Endothelial cell of umbilical vein (primary cell): Measurements from ENCODE around the gene NOD2. TPM values are rescaled to one million over a fixed set of nuclear protein-coding genes. Genes with fewer than 3 reads are reported as not detected.

Experiments
- BruUV-seq: library from RNA; stranded (reverse); fragments of 400-500 nt; replicated peaks from 2 replicates; lab custom pipeline; 2021; lab: Mats Ljungman, UMichigan
- CTCF ChIA-PET: fragments of 300-600, 350-600 bp; sonication (Branson Sonifier 250); formaldehyde crosslinking; loops from one replicate; lab custom pipeline; 2021; ENCODE audit warnings: antibody characterized with exemption, inconsistent platforms; lab: Charles Lee
- POLR2A ChIA-PET: fragments of 300-600, 350-600 bp; sonication (Branson Sonifier 250); formaldehyde crosslinking; loops from one replicate; lab custom pipeline; 2021; ENCODE audit warnings: antibody characterized with exemption, inconsistent platforms; lab: Charles Lee
- DNase-seq: peaks from one replicate; pipeline ENCODE4 v3.0.0-alpha.2; 2011; ENCODE audit warnings: low read depth, low spot score
- FAIRE-seq: peaks from 2 replicates; lab custom pipeline; 2011; peaks lifted over from hg19 to GRCh38; lab: Jason Lieb, UNC
- H2AFZ ChIP-seq: 2 replicates; pipeline ENCODE4 v1.6.0; 2012; ENCODE audit warnings: low read depth, low read length, control low read depth, inconsistent platforms
- H3K27ac ChIP-seq: 2 replicates; pipeline ENCODE4 v1.5.1; 2011; ENCODE audit warnings: low read depth, mild to moderate bottlenecking, control low read depth, low read length, moderate library complexity; ENCODE audit not compliant: insufficient read depth
- H3K27me3 ChIP-seq, 2 experiments: 2 replicates each; pipeline versions ENCODE4 v1.6.0 to v1.6.1; 2011; ENCODE audit warnings: low read length in 2 of 2, mixed read lengths in 1 of 2; ENCODE audit not compliant: control insufficient read depth in 2 of 2, insufficient read depth in 2 of 2
- H3K36me3 ChIP-seq, 2 experiments: 2 replicates in 1 of 2; 3 replicates in 1 of 2; pipeline ENCODE4 v1.5.1; 2011; ENCODE audit warnings: low read length in 2 of 2, mild to moderate bottlenecking in 1 of 2, moderate library complexity in 1 of 2; ENCODE audit not compliant: control insufficient read depth in 2 of 2, insufficient read depth in 2 of 2; ENCODE audit errors: extremely low read depth in 1 of 2
- H3K4me1 ChIP-seq: 3 replicates; pipeline ENCODE4 v1.5.1; 2011; ENCODE audit warnings: mild to moderate bottlenecking, low read length; ENCODE audit not compliant: control insufficient read depth, insufficient read depth; ENCODE audit errors: extremely low read depth
- H3K4me2 ChIP-seq: 2 replicates; pipeline ENCODE4 v1.6.1; 2011; ENCODE audit warnings: low read length, control low read depth, mixed read lengths; ENCODE audit not compliant: insufficient read depth
- H3K4me3 ChIP-seq, 3 experiments: fragments of 200-600 bp in 1 of 3; sonication (generic), shearing (Covaris generic) in 1 of 3; replicated peaks in 1 of 3; 2 replicates each; pipeline ENCODE4 v1.5.1; 2011 to 2016; ENCODE audit warnings: control low read depth in 3 of 3, low read length in 3 of 3, mild to moderate bottlenecking in 2 of 3, inconsistent platforms in 1 of 3, low read depth in 1 of 3, moderate library complexity in 1 of 3; ENCODE audit not compliant: insufficient read depth in 1 of 3
- H3K79me2 ChIP-seq: 2 replicates; pipeline ENCODE4 v1.6.0; 2012; ENCODE audit warnings: low read length, inconsistent platforms; ENCODE audit not compliant: control insufficient read depth, insufficient read depth
- H3K9ac ChIP-seq: replicated peaks from 2 replicates; pipeline ENCODE3; 2011; ENCODE audit warnings: low read length, control low read depth; ENCODE audit not compliant: insufficient read depth; ENCODE audit errors: extremely low read depth
- H3K9me1 ChIP-seq: replicated peaks from 3 replicates; pipeline ENCODE4 v1.6.0; 2011; ENCODE audit warnings: mild to moderate bottlenecking, low read length; ENCODE audit not compliant: control insufficient read depth, insufficient read depth; ENCODE audit errors: extremely low read depth
- H3K9me3 ChIP-seq: replicated peaks from 2 replicates; pipeline ENCODE4 v1.5.1; 2012; ENCODE audit warnings: low read length, inconsistent platforms; ENCODE audit not compliant: control insufficient read depth, insufficient read depth
- H4K20me1 ChIP-seq: replicated peaks from 2 replicates; pipeline ENCODE3; 2011; ENCODE audit warnings: mild to moderate bottlenecking, low read length; ENCODE audit not compliant: control insufficient read depth, insufficient read depth; ENCODE audit errors: extremely low read depth
- EZH2 ChIP-seq: IDR thresholded peaks from 2 replicates; pipeline ENCODE4 v1.6.1; 2012; ENCODE audit warnings: borderline replicate concordance, low read depth, mild to moderate bottlenecking, moderate library complexity, low read length, inconsistent platforms; ENCODE audit not compliant: severe bottlenecking
- FOS ChIP-seq: IDR thresholded peaks from 2 replicates; pipeline ENCODE4 v1.6.1; 2011; ENCODE audit warnings: mild to moderate bottlenecking, low read length, moderate library complexity, borderline replicate concordance; ENCODE audit not compliant: insufficient read depth
- GATA2 ChIP-seq: IDR thresholded peaks from 2 replicates; pipeline ENCODE4 v1.7.0; 2011; ENCODE audit warnings: low read depth, mild to moderate bottlenecking, moderate library complexity, mixed read lengths, low read length; ENCODE audit not compliant: insufficient read length, insufficient read depth
- JUN ChIP-seq: IDR thresholded peaks from 2 replicates; pipeline ENCODE4 v1.6.1; 2011; ENCODE audit warnings: borderline replicate concordance, low read depth; ENCODE audit not compliant: insufficient read length, insufficient read depth
- MAX ChIP-seq: IDR thresholded peaks from 2 replicates; pipeline ENCODE4 v1.6.1; 2011; ENCODE audit not compliant: insufficient read depth, insufficient read length
- MYC ChIP-seq: IDR thresholded peaks from one replicate; pipeline ENCODE4 v1.6.1; 2011; ENCODE audit warnings: mild to moderate bottlenecking, low read depth, low read length
- POLR2A ChIP-seq: IDR thresholded peaks from 2 replicates; pipeline ENCODE4 v1.6.1; 2012; ENCODE audit warnings: low read depth, mild to moderate bottlenecking, control low read depth, low read length
- POLR2AphosphoS5 ChIP-seq: IDR thresholded peaks from 2 replicates; pipeline ENCODE4 v1.6.1; 2012; ENCODE audit warnings: low read depth, mild to moderate bottlenecking, control low read depth, low read length, moderate library complexity; ENCODE audit not compliant: insufficient read depth
- dilution Hi-C: fragments of 300-500 bp; cut with MboI; formaldehyde crosslinking; loops from one replicate; pipeline ENCODE4 v1.15.0; 2019; ENCODE audit warnings: low sequenced_read_pairs; ENCODE audit not compliant: extremely low pct_ligation_motif_present
- intact Hi-C: fragments of 100-400 bp; cut with micrococcal nuclease; formaldehyde crosslinking; loops from one replicate; pipeline ENCODE4 v1.10.0; 2022
- polyA plus RNA-seq, 4 experiments: library from polyadenylated mRNA; depleted of rRNA in 3 of 4; stranded (reverse) in 3 of 4; unstranded in 1 of 4; fragments of >200 nt; gene quantifications; 2 replicates each; pipeline versions ENCODE4 v1.2.1 to v1.2.3, GENCODE V29; 2011 to 2012; ENCODE audit warnings: missing spikeins in 1 of 4
- total RNA-seq: library from RNA; stranded (reverse); gene quantifications from 2 replicates; pipeline ENCODE4 v1.2.3, GENCODE V29; 2021
- TF ChIP-seq, protein P1 (sequence below), 2 donors: IDR thresholded peaks; 1 replicate in 1 of 2; 2 replicates in 1 of 2; pipeline ENCODE4 v1.5.1; 2011; ENCODE audit warnings: low read length in 2 of 2, mild to moderate bottlenecking in 2 of 2, moderate library complexity in 2 of 2, control low read depth in 1 of 2, inconsistent platforms in 1 of 2, low read depth in 1 of 2; ENCODE audit not compliant: insufficient read depth in 1 of 2; ENCODE audit errors: extremely low read depth in 1 of 2

The NOD2 gene
- total and polyA plus RNA-seq, 2 donors (not counting 3 experiments of a cell fraction or from before 2014, with no cell fraction given): 0.07 to 0.58 TPM

GRCh38 chr16:50676684-50677225 is 16.7 kb upstream of the NOD2 start:
- intact Hi-C loops (no loop called here), dilution Hi-C loops (no loop called here)
- Histone ChIP-seq H4K20me1 (no peaks in the 10 kb centered on the region), H3K27me3 (no peaks in the 10 kb centered on the region), H3K9me1 (no peaks in the 10 kb centered on the region), H3K79me2 (no peaks in the 10 kb centered on the region), H3K4me1 (no peaks in the 10 kb centered on the region), H3K4me3 (no peak overlapping the region), H3K9ac (no peak overlapping the region), H3K36me3 (no peaks in the 10 kb centered on the region), H3K27ac (no peak overlapping the region), H2AFZ (no peak overlapping the region), H3K9me3 (peaks cover 3% of the 10 kb centered on the region), H3K4me2 (no peak overlapping the region)
- TF ChIP-seq POLR2A (no peak), POLR2AphosphoS5 (no peak), GATA2 (no peak), EZH2 (no peak), MAX (no peak), JUN (no peak), MYC (no peak), FOS (no peak)
- TF ChIP-seq, protein P1, sequence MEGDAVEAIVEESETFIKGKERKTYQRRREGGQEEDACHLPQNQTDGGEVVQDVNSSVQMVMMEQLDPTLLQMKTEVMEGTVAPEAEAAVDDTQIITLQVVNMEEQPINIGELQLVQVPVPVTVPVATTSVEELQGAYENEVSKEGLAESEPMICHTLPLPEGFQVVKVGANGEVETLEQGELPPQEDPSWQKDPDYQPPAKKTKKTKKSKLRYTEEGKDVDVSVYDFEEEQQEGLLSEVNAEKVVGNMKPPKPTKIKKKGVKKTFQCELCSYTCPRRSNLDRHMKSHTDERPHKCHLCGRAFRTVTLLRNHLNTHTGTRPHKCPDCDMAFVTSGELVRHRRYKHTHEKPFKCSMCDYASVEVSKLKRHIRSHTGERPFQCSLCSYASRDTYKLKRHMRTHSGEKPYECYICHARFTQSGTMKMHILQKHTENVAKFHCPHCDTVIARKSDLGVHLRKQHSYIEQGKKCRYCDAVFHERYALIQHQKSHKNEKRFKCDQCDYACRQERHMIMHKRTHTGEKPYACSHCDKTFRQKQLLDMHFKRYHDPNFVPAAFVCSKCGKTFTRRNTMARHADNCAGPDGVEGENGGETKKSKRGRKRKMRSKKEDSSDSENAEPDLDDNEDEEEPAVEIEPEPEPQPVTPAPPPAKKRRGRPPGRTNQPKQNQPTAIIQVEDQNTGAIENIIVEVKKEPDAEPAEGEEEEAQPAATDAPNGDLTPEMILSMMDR (IDR thresholded peaks at IDR 0.05; ENCODE audit: extremely low read depth in 1 of 2, insufficient read depth in 1 of 2, low read depth in 1 of 2, low read length in 2 of 2): no peak
- POLR2A ChIA-PET: no interaction called here
- no peak for FAIRE-seq
- no peak for DNase-seq
- CTCF ChIA-PET: interaction anchor here (0.8 to 3.0 kb wide), 6 partner anchors 9 to 130 kb away, joined by 3 to 20 read pairs (median 13); no protein-coding TSS in a partner anchor
- no TSS peak for BruUV-seq
